Measurements from ENCODE around the gene VPS13C.

Gene VPS13C

GRCh38 chr15:61815356-61816083, 244.7 kb downstream of the VPS13C start:
- no peak for DNase-seq

GRCh38 chr15:61812476-61812875, 247.8 kb downstream of the VPS13C start:
- DNase-seq = no peak

- DNase-seq = no peak
Measured at GRCh38 chr15:61811952-61812351, 248.3 kb downstream of the VPS13C start.

GRCh38 chr15:61809216-61809615, 251.0 kb downstream of the VPS13C start:
- no peak for DNase-seq

- DNase-seq = no peak
Measured at GRCh38 chr15:61807281-61807929, 252.8 kb downstream of the VPS13C start.

Measured in HCEC 1CT (cell line).